Measurements from ENCODE around the gene PUS1.
"Not testable (repeated sequence)": the region's sequence is repeated elsewhere in the genome, so short reads cannot be mapped to it uniquely, and the experiment has no call there.

Gene PUS1

DNA sequence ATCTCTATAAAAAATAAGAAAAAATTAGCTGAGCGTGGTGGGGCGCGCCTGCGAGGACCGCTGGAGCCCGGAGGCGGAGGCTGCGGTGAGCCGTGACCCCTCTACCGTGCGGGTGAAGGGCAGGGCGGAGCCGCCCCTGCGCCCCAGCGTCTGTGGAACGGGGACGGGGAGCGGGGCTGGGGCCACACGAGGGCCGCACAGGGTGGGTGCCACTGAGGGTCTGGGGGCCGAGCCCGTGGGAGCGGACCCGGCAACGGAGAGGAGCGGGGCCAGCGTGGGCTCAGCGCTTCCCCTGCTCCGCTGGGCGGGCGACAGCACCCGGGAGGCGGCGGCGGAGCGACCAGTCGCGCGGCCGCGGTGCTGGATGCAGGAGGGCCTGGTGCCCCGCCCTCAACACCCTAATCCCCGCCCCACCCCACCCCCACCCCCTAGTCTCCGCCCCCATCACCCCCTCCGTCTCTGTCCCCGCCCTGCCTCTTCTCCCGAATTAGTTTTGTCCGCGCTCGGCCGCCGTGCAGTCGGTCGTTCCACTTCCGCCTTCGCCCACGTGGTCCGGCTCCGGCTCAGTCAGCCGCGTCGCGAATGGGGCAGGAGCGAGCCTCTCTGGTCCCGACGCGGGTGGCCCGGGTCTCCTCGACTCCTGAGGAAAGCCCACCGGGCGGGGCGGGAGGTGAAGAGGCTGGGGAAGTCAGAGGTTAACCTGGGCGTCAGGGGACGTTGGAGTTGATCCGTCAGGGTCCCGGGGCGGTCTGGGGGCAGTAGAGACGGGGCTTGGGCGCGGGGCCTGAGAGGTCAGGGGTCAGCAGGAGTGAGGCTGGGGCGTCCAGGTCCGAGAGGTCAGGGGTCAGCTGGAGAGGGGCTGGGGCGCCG, at the start of gene PUS1:
PUS1 (plus strand) TSS at position 566 of the 870 bp plus-strand sequence. CDS start 447 bp downstream, outside the sequence.
- H3K4me3 ChIP-seq (ENCODE audit: low read length) = peak within 1 kb of the TSS; percentile 87
- DNase-seq (ENCODE audit: low read depth) = peak; percentile 75
- no peak for TF ChIP-seq CTCF (conservative IDR thresholded peaks at IDR 0.05; ENCODE audit: low read depth, low read length)

- DNase-seq (ENCODE audit: low read depth) = no peak
- H3K4me3 ChIP-seq (ENCODE audit: low read length) = no peak overlapping the region
- TF ChIP-seq CTCF (conservative IDR thresholded peaks at IDR 0.05; ENCODE audit: low read depth, low read length) = no peak
Observed at GRCh38 chr12:131882804-131883520, 46.1 kb upstream of the PUS1 start.

DNA sequence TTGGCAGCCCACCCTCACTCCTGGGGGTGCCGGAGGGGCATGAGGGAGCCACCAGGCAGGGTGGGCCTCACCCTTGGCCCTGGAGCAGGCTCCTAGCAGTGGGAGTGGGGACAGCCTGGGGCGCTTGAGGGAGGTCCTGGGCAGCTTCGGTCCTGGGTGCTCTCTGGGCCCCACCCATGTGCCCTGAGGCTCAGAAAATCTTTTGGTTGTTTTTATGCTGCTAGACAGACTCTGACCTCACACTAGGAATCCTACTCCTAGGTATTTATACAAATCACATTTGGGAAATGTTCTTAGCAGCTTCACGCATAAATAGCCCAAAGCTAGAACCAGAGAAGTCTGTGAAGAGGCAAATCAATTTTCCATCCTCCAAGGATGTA, 45.6 kb upstream of the PUS1 start:
- TF ChIP-seq CTCF (conservative IDR thresholded peaks at IDR 0.05; ENCODE audit: low read depth, low read length) = no peak
- no peak overlapping the region for H3K4me3 ChIP-seq (ENCODE audit: low read length)
- no peak for DNase-seq (ENCODE audit: low read depth)

- H3K4me3 ChIP-seq (ENCODE audit: low read length); DNase-seq (ENCODE audit: low read depth): not testable (repeated sequence)
Observed at GRCh38 chr12:131885076-131885475, 44.0 kb upstream of the PUS1 start.

GRCh38 chr12:131885543-131886057, 43.5 kb upstream of the PUS1 start:
- TF ChIP-seq CTCF (conservative IDR thresholded peaks at IDR 0.05; ENCODE audit: low read depth, low read length) = no peak
- no peak for DNase-seq (ENCODE audit: low read depth)
- H3K4me3 ChIP-seq (ENCODE audit: low read length) = no peak overlapping the region

DNA sequence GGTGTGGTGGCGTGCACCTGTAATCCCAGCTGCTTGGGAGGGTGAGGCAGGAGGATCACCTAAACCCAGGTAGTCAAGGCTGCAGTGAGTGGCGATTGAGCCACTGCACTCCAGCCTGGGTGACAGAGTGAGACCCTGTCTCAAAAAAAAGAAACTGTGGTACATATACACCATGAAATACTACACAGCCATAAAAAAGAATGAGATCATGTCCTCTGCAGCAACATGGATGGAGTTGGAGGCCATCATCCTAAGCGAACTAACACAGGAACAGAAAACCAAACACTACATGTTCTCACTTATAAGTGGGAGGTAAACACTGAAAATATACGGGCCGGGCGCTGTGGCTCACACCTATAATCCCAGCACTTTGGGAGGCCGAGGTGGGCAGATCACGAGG, 37.4 kb upstream of the PUS1 start:
- DNase-seq (ENCODE audit: low read depth); H3K4me3 ChIP-seq (ENCODE audit: low read length): not testable (repeated sequence)

GRCh38 chr12:131892711-131893604, 36.1 kb upstream of the PUS1 start:
- DNase-seq (ENCODE audit: low read depth) = no peak
- no peak for TF ChIP-seq CTCF (conservative IDR thresholded peaks at IDR 0.05; ENCODE audit: low read depth, low read length)
- no peak overlapping the region for H3K4me3 ChIP-seq (ENCODE audit: low read length)

Measured in retinal pigment epithelial cell (primary cell).